Bronchial epithelial cell (primary cell): ENCODE measurements around the gene ERO1A. TPM values are rescaled to one million over a fixed set of nuclear protein-coding genes. Genes with fewer than 3 reads are reported as not detected.
"Not testable (repeated sequence)": the region's sequence is repeated elsewhere in the genome, so short reads cannot be mapped to it uniquely, and the experiment has no call there.

Experiments used
- DNase-seq: peaks from one replicate; pipeline ENCODE4 v3.0.0-alpha.2; 2010; ENCODE audit warnings: low read depth
- FAIRE-seq: peaks from 2 replicates; lab custom pipeline; 2011; peaks lifted over from hg19 to GRCh38; lab: Jason Lieb, UNC
- H3K27me3 ChIP-seq: 2 replicates; pipeline ENCODE4 v1.5.1; 2011; ENCODE audit warnings: low read length; ENCODE audit not compliant: control insufficient read depth, insufficient read depth
- H3K36me3 ChIP-seq: 2 replicates; pipeline ENCODE4 v1.5.1; 2011; ENCODE audit warnings: low read length; ENCODE audit not compliant: control insufficient read depth, insufficient read depth
- H3K4me3 ChIP-seq: 2 replicates; pipeline ENCODE4 v1.5.1; 2011; ENCODE audit warnings: mild to moderate bottlenecking, low read depth, low read length, control low read depth
- total RNA-seq: library from RNA; depleted of rRNA; stranded (reverse); fragments of >200 nt; gene quantifications from 2 replicates; pipeline ENCODE4 v1.2.1, GENCODE V29; 2014
- TF ChIP-seq, protein P1 (sequence below): IDR thresholded peaks from 2 replicates; pipeline ENCODE4 v1.5.1; 2011; ENCODE audit warnings: mild to moderate bottlenecking, moderate library complexity, low read length, control low read depth, inconsistent platforms; ENCODE audit not compliant: insufficient read depth, severe bottlenecking

The ERO1A gene
- total RNA-seq, 1 donor from 2014 or later = 486 TPM

DNA sequence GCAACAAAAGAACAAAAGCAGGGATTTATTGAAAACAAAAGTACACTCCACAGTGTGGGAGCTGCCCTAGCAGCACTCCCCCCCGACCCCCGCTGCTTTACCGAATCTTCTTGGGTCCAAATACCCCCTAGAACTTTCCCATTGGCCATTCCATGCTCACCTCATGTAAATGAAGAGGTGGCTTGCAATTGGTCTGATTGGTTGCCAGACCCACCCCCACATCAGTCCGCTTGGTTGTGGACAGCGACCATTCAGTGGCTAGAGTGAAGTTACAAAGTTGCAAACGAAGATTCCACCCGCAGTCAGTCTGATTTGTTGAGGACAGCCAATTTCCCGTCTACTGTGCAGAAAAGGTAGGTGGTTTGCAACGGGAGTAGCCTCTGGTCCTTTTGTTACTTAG lies 38.5 kb upstream of the ERO1A start:
- TF ChIP-seq, protein P1, sequence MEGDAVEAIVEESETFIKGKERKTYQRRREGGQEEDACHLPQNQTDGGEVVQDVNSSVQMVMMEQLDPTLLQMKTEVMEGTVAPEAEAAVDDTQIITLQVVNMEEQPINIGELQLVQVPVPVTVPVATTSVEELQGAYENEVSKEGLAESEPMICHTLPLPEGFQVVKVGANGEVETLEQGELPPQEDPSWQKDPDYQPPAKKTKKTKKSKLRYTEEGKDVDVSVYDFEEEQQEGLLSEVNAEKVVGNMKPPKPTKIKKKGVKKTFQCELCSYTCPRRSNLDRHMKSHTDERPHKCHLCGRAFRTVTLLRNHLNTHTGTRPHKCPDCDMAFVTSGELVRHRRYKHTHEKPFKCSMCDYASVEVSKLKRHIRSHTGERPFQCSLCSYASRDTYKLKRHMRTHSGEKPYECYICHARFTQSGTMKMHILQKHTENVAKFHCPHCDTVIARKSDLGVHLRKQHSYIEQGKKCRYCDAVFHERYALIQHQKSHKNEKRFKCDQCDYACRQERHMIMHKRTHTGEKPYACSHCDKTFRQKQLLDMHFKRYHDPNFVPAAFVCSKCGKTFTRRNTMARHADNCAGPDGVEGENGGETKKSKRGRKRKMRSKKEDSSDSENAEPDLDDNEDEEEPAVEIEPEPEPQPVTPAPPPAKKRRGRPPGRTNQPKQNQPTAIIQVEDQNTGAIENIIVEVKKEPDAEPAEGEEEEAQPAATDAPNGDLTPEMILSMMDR = no peak
- H3K36me3 ChIP-seq = no peaks in the 10 kb centered on the region
- no peaks in the 10 kb centered on the region for H3K27me3 ChIP-seq
- no peak for FAIRE-seq
- DNase-seq = no peak
- no peak overlapping the region for H3K4me3 ChIP-seq

DNA sequence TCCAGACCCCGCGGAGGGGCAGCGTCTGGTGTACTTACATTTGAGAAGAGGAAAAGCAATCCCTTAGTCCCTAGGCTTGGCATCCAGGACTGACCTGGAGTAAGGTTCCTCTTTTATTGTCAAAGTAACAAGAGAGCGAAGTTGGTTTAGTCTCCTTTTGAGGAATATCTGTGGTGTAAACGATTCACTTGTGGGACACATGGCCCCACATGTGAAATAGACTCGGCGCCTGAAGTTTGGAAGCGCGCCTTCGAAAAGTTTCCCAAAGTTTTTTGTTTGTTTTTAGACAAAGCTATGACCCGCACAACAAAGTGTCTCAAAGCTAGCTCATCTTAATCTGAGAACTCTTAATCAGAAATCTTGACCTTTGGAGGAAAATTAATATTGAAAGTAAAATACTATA lies 35.4 kb upstream of the ERO1A start:
- Histone ChIP-seq H3K36me3 (no peaks in the 10 kb centered on the region), H3K27me3 (no peaks in the 10 kb centered on the region), H3K4me3 (peak overlapping the region; percentile 100)
- TF ChIP-seq, protein P1 = no peak
- FAIRE-seq = no peak
- peak; percentile 27 for DNase-seq

DNA sequence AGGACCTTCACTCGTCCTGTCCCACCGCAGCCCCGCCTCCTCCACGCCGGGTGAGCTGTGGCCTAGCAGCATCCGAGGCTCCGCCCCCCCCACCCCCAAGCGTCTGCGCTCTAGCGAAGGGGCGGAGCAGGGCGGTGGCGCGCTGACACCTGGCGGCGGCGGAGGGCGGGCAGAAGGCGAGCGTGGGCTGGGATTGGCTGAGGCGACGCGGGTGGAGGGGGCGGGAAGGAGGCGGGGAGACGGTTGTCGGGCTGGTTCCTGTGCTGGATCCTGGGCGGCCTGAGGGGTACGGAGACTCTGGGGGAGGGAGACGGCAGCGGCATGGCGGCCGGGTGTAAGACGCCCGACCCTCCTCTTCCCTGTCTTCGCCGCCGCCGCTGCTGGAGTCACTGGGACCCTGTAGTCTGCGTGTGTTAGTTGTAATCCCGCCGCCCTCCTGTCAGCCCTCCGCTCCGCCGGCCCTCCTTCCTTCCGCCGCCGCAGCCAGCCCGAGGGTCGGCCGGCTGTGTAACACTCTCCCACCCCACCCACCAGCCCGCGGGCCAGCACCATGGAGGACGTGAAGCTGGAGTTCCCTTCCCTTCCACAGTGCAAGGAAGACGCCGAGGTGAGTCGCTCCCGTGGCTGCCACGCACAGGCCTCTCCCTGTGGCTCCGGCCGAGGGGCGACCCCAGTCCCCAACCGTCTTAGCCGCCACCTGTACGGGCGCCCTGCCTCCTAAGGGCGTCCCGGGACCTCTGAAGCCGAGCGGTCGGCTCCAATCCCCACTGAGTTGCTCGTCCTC lies 34.8 kb upstream of the ERO1A start, which contains the start of gene STYX:
STYX (plus strand) TSS at position 242 of the 784 bp plus-strand sequence; CDS start at position 551, 309 bp downstream.
- no peaks in the 10 kb centered on the region for H3K36me3 ChIP-seq
- FAIRE-seq = no peak
- no peaks in the 10 kb centered on the region for H3K27me3 ChIP-seq
- TF ChIP-seq, protein P1 = peak; percentile 8
- peak within 1 kb of the TSS; percentile 100 for H3K4me3 ChIP-seq
- DNase-seq = peak; percentile 95

DNA sequence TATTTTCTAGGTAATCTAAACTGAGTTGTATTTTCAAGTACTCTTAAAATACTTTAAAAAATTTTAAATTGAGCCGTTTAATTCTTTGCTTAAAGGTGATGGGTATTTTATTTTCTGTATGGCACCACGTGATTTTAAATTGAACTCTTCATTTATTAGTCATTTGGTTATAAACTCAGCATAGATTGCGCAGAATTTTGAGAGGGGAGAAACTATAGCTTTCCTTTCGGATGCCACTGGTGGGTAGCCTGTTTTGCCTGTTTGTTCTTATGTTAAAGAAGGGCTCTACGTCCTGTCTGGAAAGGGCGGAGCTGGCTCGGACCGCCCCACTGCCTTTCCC lies 34.2 kb upstream of the ERO1A start:
- Histone ChIP-seq H3K4me3 (peak overlapping the region; percentile 8), H3K27me3 (no peaks in the 10 kb centered on the region), H3K36me3 (peaks cover 1% of the 10 kb centered on the region)
- DNase-seq (no peak), FAIRE-seq (no peak)
- TF ChIP-seq, protein P1 = no peak

DNA sequence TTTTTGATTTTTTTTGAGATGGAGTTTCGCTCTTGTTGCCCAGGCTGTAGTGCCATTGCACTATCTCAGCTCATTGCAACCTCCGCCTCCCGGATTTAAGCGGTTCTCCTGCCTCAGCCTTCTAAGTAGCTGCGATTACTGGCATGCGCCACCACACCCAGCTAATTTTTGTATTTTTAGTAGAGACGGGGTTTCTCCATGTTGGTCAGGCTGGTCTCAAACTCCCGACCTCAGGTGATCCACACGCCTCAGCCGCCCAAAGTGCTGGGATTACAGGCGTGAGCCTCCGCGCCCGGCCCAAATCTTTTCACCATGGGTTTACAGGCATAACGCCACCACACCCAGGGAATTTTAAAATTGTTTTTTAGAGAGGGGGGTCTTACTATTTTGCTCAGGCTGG lies 33.7 kb upstream of the ERO1A start:
- not testable (repeated sequence) for FAIRE-seq, H3K36me3 ChIP-seq, H3K27me3 ChIP-seq, DNase-seq, H3K4me3 ChIP-seq

DNA sequence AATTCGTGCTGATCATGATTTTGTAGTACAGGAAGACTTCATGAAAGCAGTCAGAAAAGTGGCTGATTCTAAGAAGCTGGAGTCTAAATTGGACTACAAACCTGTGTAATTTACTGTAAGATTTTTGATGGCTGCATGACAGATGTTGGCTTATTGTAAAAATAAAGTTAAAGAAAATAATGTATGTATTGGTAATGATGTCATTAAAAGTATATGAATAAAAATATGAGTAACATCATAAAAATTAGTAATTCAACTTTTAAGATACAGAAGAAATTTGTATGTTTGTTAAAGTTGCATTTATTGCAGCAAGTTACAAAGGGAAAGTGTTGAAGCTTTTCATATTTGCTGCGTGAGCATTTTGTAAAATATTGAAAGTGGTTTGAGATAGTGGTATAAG lies 32.2 kb upstream of the ERO1A start:
- H3K27me3 ChIP-seq, DNase-seq, H3K4me3 ChIP-seq, FAIRE-seq, H3K36me3 ChIP-seq: not testable (repeated sequence)

DNA sequence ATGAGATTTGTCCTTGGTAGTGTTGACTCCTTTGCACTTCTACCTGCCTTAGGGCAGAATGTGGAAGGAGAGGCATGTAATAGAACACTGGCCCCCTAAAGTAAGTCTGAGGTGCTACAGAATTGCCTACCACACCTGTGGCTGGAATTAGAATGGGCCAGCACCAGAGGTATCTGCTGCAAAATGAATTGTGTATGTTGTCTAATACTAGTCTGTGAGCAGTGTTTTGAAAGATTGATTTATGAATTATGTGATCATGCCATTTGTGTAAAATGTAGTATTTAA lies 28.9 kb upstream of the ERO1A start:
- TF ChIP-seq, protein P1 = no peak
- no peak for FAIRE-seq
- H3K36me3 ChIP-seq = peaks cover 12% of the 10 kb centered on the region

More for the DNA sequence above, 28.9 kb upstream of the ERO1A start:
- Histone ChIP-seq H3K4me3 (no peak overlapping the region), H3K27me3 (no peaks in the 10 kb centered on the region)
- DNase-seq = no peak
